Hypothalamus (tissue), 51 donors: Measurements from ENCODE around the gene NT5C2.
"Not testable (repeated sequence)": the region's sequence is repeated elsewhere in the genome, so short reads cannot be mapped to it uniquely, and the experiment has no call there.

Source experiments
- DNase-seq, 51 donors: peaks; one replicate each; lab custom pipeline; 2025; lab: John Stamatoyannopoulos, UW

NT5C2 gene

GRCh38 chr10:103203466-103203865, 10.4 kb upstream of the NT5C2 start:
- DNase-seq, result no peak

GRCh38 chr10:103202319-103202718, 9.2 kb upstream of the NT5C2 start:
- DNase-seq, result no peak

- no peak for DNase-seq
These were observed 6.4 kb upstream of the NT5C2 start for GRCh38 chr10:103199488-103199887.

- no peak for DNase-seq
These were observed 5.6 kb upstream of the NT5C2 start for GRCh38 chr10:103198648-103199047.

- DNase-seq, result no peak
These were observed 4.8 kb upstream of the NT5C2 start for GRCh38 chr10:103197903-103198302.

GRCh38 chr10:103197174-103197573, 4.1 kb upstream of the NT5C2 start:
- DNase-seq, result peak in 21 of 51 donors; percentile 4 to 59 (median 14)

- no peak for DNase-seq
These were observed 3.4 kb upstream of the NT5C2 start for GRCh38 chr10:103196516-103196915.

- DNase-seq, result no peak
These were observed 903 bp upstream of the NT5C2 start for GRCh38 chr10:103193820-103194529.

- DNase-seq, result peak; percentile 21 to 83 (median 66)
These were observed 493 bp downstream of the NT5C2 start for GRCh38 chr10:103192451-103193106.

- DNase-seq, result peak in 4 of 51 donors; percentile 6 to 59 (median 20)
These were observed 1.0 kb downstream of the NT5C2 start for GRCh38 chr10:103192089-103192450.

GRCh38 chr10:103191198-103191597, 1.9 kb downstream of the NT5C2 start:
- DNase-seq, result not testable (repeated sequence)

- DNase-seq, result peak in 4 of 51 donors; percentile 1 to 15 (median 9)
These were observed 4.2 kb downstream of the NT5C2 start for GRCh38 chr10:103188853-103189252.

GRCh38 chr10:103186128-103186527, 6.9 kb downstream of the NT5C2 start:
- no peak for DNase-seq

- DNase-seq, result peak in 1 of 51 donors; percentile 29
These were observed 8.5 kb downstream of the NT5C2 start for GRCh38 chr10:103184615-103185014.

GRCh38 chr10:103183991-103184451, 9.1 kb downstream of the NT5C2 start:
- DNase-seq, result not testable (repeated sequence)

- no peak for DNase-seq
These were observed 11.8 kb downstream of the NT5C2 start for GRCh38 chr10:103181244-103181643.

GRCh38 chr10:103180491-103180890, 12.6 kb downstream of the NT5C2 start:
- no peak for DNase-seq

- DNase-seq, result no peak
These were observed 15.9 kb downstream of the NT5C2 start for GRCh38 chr10:103177123-103177522.

- DNase-seq, result no peak
These were observed 17.3 kb downstream of the NT5C2 start for GRCh38 chr10:103175580-103176285.

- not testable (repeated sequence) for DNase-seq
These were observed 18.7 kb downstream of the NT5C2 start for GRCh38 chr10:103174324-103174723.

GRCh38 chr10:103171278-103171677, 21.8 kb downstream of the NT5C2 start:
- DNase-seq, result no peak

- no peak for DNase-seq
These were observed 24.6 kb downstream of the NT5C2 start for GRCh38 chr10:103168438-103168837.
